Calu3 (cell line): ENCODE data around the gene ZDHHC5. TPM values are rescaled to one million over a fixed set of nuclear protein-coding genes. Genes with fewer than 3 reads are reported as not detected.

Experiments
- BruUV-seq: library from RNA; stranded (reverse); fragments of 400-500 nt; replicated peaks from 2 replicates; lab custom pipeline; 2021; lab: Mats Ljungman, UMichigan
- CTCF ChIA-PET: fragments of 300-600 bp; sonication (Branson Sonifier 250); formaldehyde crosslinking; loops from one replicate; lab custom pipeline; 2022; ENCODE audit warnings: antibody characterized with exemption; lab: Charles Lee
- DNase-seq: peaks from one replicate; pipeline ENCODE4 v3.0.0; 2022
- H3K27ac Mint-ChIP-seq: one replicate; pipeline ENCODE4 v1.8.0; 2022; ENCODE audit warnings: mixed read lengths; ENCODE audit not compliant: unreplicated experiment
- H3K27me3 Mint-ChIP-seq: one replicate; pipeline ENCODE4 v1.8.0; 2022; ENCODE audit warnings: mixed read lengths; ENCODE audit not compliant: unreplicated experiment
- H3K36me3 Mint-ChIP-seq: one replicate; pipeline ENCODE4 v1.8.0; 2022; ENCODE audit warnings: mild to moderate bottlenecking, moderate library complexity, mixed read lengths; ENCODE audit not compliant: insufficient read depth, unreplicated experiment
- H3K4me1 Mint-ChIP-seq: one replicate; pipeline ENCODE4 v1.8.0; 2022; ENCODE audit warnings: mild to moderate bottlenecking, low read depth, mixed read lengths; ENCODE audit not compliant: unreplicated experiment
- H3K4me3 Mint-ChIP-seq: one replicate; pipeline ENCODE4 v1.8.0; 2022; ENCODE audit warnings: mild to moderate bottlenecking, low read depth, moderate library complexity, mixed read lengths; ENCODE audit not compliant: unreplicated experiment
- H3K9me3 Mint-ChIP-seq: one replicate; pipeline ENCODE4 v1.8.0; 2022; ENCODE audit warnings: low read depth, mixed read lengths; ENCODE audit not compliant: unreplicated experiment
- CTCF ChIP-seq: fragments of 200-600 bp; IDR thresholded peaks from one replicate; pipeline ENCODE4 v1.8.0; 2022; ENCODE audit warnings: antibody characterized with exemption; ENCODE audit not compliant: unreplicated experiment
- intact Hi-C: fragments of 100-400 bp; cut with micrococcal nuclease; formaldehyde crosslinking; loops from one replicate; pipeline ENCODE4 v1.10.0; 2022; ENCODE audit not compliant: unreplicated experiment
- total RNA-seq: library from RNA; stranded (reverse); gene quantifications from 2 replicates; pipeline ENCODE4 v1.2.3, GENCODE V29; 2022

Gene ZDHHC5
- total RNA-seq, 1 experiment from 2014 or later: 85.9 TPM

- no peak for DNase-seq
- no peak for TF ChIP-seq CTCF
- no TSS peak for BruUV-seq
- CTCF ChIA-PET: interaction anchor here (0.6 kb wide), 1 partner anchor 30 kb away, joined by 7 read pairs; no protein-coding TSS in a partner anchor
- H3K9me3 Mint-ChIP-seq: no peaks in the 10 kb centered on the region
- peak overlapping the region; percentile 100 for H3K27ac Mint-ChIP-seq
- peaks cover 31% of the 10 kb centered on the region for H3K4me1 Mint-ChIP-seq
- no peaks in the 10 kb centered on the region for H3K27me3 Mint-ChIP-seq
- peak overlapping the region; percentile 94 for H3K4me3 Mint-ChIP-seq
- H3K36me3 Mint-ChIP-seq: peaks cover 60% of the 10 kb centered on the region
- intact Hi-C loops: loop anchor here (5.0 to 10.0 kb wide), 2 partner anchors 44 to 116 kb away; partner anchors contain the start of genes MED19 and TMX2
Observed at GRCh38 chr11:57668434-57668782, 494 bp downstream of the ZDHHC5 start.

GRCh38 chr11:57674251-57674650 lies 6.3 kb downstream of the ZDHHC5 start:
- intact Hi-C loops: no loop called here
- Mint-ChIP-seq H3K27me3 (no peaks in the 10 kb centered on the region), H3K9me3 (no peaks in the 10 kb centered on the region), H3K27ac (no peak overlapping the region), H3K36me3 (peaks cover 77% of the 10 kb centered on the region), H3K4me1 (peaks cover 45% of the 10 kb centered on the region), H3K4me3 (no peak overlapping the region)
- no TSS peak for BruUV-seq
- DNase-seq: no peak
- CTCF ChIA-PET: interaction anchor here (0.6 to 1.2 kb wide), 2 partner anchors 38 to 1885 kb away, joined by 4 read pairs; partner anchors contain the start of genes MED19 and TMX2
- no peak for TF ChIP-seq CTCF

DNA sequence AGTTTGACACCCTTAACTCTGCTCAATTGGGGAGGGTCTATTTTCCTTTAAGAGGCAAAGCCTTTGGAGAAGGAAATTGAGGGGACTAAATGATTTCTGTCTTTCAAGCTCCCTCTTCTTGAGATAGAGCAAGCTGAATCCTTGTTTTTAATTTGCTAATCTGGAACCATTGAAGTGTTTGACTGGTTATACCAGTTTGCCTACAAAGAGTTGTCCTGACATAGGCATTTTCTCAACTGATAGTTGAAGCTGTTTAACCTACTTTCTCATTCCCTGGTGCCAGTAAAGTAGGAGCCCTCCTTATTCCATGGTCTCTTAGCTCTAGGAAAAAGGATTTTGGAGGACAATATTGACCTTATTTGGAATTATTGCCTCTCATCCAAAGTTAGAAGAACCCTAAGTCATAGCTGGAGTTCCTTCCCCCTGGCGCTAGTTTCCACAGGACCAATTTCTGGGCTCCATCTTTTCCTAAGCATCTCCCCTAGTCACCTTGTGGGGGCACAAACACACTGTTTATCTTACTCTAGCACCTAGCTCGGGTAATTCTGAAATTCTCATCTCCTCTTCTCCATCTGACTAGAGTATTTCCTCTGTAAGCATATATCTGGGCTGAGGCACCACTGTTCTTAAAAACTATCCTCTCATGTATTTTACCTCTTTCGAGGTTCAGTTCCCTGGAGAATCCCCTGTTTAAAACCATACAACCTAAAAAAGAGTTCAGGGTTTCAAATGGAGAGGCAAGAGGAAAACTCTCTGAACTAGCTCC lies 7.4 kb downstream of the ZDHHC5 start:
- no peak for TF ChIP-seq CTCF
- H3K27me3 Mint-ChIP-seq: no peaks in the 10 kb centered on the region
- no peak overlapping the region for H3K4me3 Mint-ChIP-seq
- peaks cover 45% of the 10 kb centered on the region for H3K4me1 Mint-ChIP-seq
- intact Hi-C loops: no loop called here
- no peak for DNase-seq
- H3K36me3 Mint-ChIP-seq: peaks cover 68% of the 10 kb centered on the region
- H3K9me3 Mint-ChIP-seq: no peaks in the 10 kb centered on the region
- no TSS peak for BruUV-seq
- no peak overlapping the region for H3K27ac Mint-ChIP-seq
- CTCF ChIA-PET: interaction anchor here (0.6 to 1.2 kb wide), 3 partner anchors 28 to 848 kb away, joined by 3 to 4 read pairs (median 3); partner anchors contain the start of genes MED19 and TMX2

DNA sequence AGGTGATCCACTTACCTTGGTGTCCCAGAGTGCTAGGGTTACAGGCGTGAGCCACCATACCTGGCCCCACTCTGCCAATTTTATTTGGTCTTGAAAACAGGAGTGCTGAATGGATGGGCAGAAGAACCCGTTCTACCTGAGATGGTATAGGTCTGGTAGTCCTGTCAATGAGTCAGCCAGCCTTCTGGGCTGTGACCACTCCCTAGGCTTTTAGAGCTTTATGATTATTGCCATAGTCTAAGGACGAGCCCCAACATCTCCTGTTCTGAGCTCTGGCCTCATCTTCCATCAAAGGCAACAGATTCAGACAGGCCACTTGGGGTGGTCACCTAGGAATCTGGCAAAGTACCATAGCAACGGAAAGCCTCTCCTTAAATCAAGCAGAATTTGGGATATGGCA lies 11.5 kb downstream of the ZDHHC5 start:
- H3K36me3 Mint-ChIP-seq: peaks cover 65% of the 10 kb centered on the region
- CTCF ChIA-PET: no interaction called here
- peaks cover 39% of the 10 kb centered on the region for H3K4me1 Mint-ChIP-seq
- no peak for DNase-seq
- no peaks in the 10 kb centered on the region for H3K27me3 Mint-ChIP-seq
- BruUV-seq: no TSS peak
- H3K9me3 Mint-ChIP-seq: no peaks in the 10 kb centered on the region
- no peak overlapping the region for H3K4me3 Mint-ChIP-seq
- no peak overlapping the region for H3K27ac Mint-ChIP-seq
- TF ChIP-seq CTCF: no peak
- intact Hi-C loops: no loop called here
